ENCODE results near the gene POU2F1.

DNA sequence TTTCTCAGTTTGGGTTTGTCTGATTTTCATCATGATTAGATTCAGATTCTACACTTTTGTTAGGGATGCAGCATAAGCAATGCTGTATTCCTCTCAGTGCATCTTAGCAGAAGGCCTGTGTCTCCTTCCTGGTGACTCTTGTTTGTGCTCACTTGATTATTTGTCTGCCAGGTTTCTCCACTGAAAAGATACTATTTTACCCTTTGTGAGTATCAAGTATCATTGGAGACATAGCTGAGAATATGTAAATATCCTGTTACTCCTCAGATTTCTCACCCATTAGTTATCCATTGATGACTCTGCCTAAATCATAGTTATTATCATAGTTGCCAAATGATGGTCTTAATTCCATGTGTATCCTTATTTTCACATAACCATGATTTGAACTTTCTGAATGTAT is 148.5 kb downstream of the POU2F1 start:
- TF ChIP-seq, protein P1, sequence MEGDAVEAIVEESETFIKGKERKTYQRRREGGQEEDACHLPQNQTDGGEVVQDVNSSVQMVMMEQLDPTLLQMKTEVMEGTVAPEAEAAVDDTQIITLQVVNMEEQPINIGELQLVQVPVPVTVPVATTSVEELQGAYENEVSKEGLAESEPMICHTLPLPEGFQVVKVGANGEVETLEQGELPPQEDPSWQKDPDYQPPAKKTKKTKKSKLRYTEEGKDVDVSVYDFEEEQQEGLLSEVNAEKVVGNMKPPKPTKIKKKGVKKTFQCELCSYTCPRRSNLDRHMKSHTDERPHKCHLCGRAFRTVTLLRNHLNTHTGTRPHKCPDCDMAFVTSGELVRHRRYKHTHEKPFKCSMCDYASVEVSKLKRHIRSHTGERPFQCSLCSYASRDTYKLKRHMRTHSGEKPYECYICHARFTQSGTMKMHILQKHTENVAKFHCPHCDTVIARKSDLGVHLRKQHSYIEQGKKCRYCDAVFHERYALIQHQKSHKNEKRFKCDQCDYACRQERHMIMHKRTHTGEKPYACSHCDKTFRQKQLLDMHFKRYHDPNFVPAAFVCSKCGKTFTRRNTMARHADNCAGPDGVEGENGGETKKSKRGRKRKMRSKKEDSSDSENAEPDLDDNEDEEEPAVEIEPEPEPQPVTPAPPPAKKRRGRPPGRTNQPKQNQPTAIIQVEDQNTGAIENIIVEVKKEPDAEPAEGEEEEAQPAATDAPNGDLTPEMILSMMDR (IDR thresholded peaks at IDR 0.05) = no peak
- no peak for TF ChIP-seq POLR2A (IDR thresholded peaks at IDR 0.05)

Data from lower leg skin (tissue), 3 donors.